Measurements from ENCODE around the gene PGBD4.

DNA sequence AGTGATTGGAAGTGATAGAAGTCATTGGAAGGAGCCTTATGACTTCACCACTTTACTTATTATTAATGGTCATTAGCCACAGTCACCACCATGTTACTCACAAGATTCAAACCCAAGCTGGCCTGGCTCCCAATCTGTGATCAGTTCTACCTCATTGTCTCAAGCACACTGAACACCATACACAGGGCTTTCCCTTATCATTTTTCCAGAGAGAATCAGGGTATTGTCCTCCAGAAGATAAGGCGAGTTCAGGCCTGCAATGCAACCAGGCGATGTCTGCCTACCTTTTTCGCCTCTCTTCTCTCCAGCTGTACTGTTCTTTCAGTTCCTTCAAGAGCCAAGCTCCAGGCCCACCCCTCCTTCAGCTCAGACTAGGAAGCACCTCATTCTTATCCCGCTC lies 25.1 kb upstream of the PGBD4 start:
- TF ChIP-seq CTCF (IDR thresholded peaks at IDR 0.05) (no peak), POLR2A (IDR thresholded peaks at IDR 0.05) (no peak), POLR2AphosphoS5 (IDR thresholded peaks at IDR 0.05) (no peak)

Data from prostate gland (tissue), 2 donors.